ENCODE measurements around the gene EME2.
A peak's percentile ranks its signal among the peaks of the same experiment; 100 is the strongest.

EME2 gene

GRCh38 chr16:1780677-1781072 lies 8.1 kb downstream of the EME2 start:
- Histone ChIP-seq H3K4me1 (ENCODE audit: control insufficient read depth, insufficient read depth, low read length, poor library complexity, severe bottlenecking) (peaks cover 6% of the 10 kb centered on the region), H3K27ac (ENCODE audit: low read depth, low read length, severe bottlenecking) (no peak overlapping the region), H3K9me3 (ENCODE audit: control insufficient read depth, low read length) (no peaks in the 10 kb centered on the region), H3K36me3 (ENCODE audit: control insufficient read depth, insufficient read depth, low read length) (peaks cover 55% of the 10 kb centered on the region), H3K4me3 (ENCODE audit: extremely low read depth, insufficient read depth, low read length, poor library complexity, severe bottlenecking) (no peak overlapping the region)
- WGBS, 2 experiments (ENCODE audit: insufficient coverage in 2 of 2), result 90% methylated on average over 4 to 6 of the region's 6 CpGs

GRCh38 chr16:1781254-1781653 lies 8.6 kb downstream of the EME2 start:
- peak overlapping the region; percentile 93 for H3K4me3 ChIP-seq (ENCODE audit: extremely low read depth, insufficient read depth, low read length, poor library complexity, severe bottlenecking)
- no peak overlapping the region for H3K27ac ChIP-seq (ENCODE audit: low read depth, low read length, severe bottlenecking)
- H3K36me3 ChIP-seq (ENCODE audit: control insufficient read depth, insufficient read depth, low read length), result peaks cover 55% of the 10 kb centered on the region
- WGBS, 2 experiments (ENCODE audit: insufficient coverage in 2 of 2), result 86% methylated on average over 19 to 20 of the region's 20 CpGs
- H3K4me1 ChIP-seq (ENCODE audit: control insufficient read depth, insufficient read depth, low read length, poor library complexity, severe bottlenecking), result peaks cover 6% of the 10 kb centered on the region
- H3K9me3 ChIP-seq (ENCODE audit: control insufficient read depth, low read length), result no peaks in the 10 kb centered on the region

GRCh38 chr16:1781758-1782407 lies 9.3 kb downstream of the EME2 start:
- WGBS, 2 experiments (ENCODE audit: insufficient coverage in 2 of 2), result 1% methylated on average over 45 to 53 of the region's 70 CpGs
- peak overlapping the region; percentile 36 for H3K27ac ChIP-seq (ENCODE audit: low read depth, low read length, severe bottlenecking)
- peaks cover 55% of the 10 kb centered on the region for H3K36me3 ChIP-seq (ENCODE audit: control insufficient read depth, insufficient read depth, low read length)

GRCh38 chr16:1782408-1783264 lies 10.0 kb downstream of the EME2 start, which contains the start of the genes NUBP2 and SPSB3:
TSS of gene NUBP2 (plus strand) at chr16:1782960. CDS start at chr16:1783021, 61 bp downstream.
TSS of gene SPSB3 (minus strand) at chr16:1782571. CDS start at chr16:1781483, 1,088 bp downstream.
- Histone ChIP-seq H3K4me3 (ENCODE audit: extremely low read depth, insufficient read depth, low read length, poor library complexity, severe bottlenecking) (peak within 1 kb of the TSS; percentile 93), H3K27ac (ENCODE audit: low read depth, low read length, severe bottlenecking) (peak within 1 kb of the TSS; percentile 76), H3K36me3 (ENCODE audit: control insufficient read depth, insufficient read depth, low read length) (peaks cover 55% of the 10 kb centered on the region), H3K4me1 (ENCODE audit: control insufficient read depth, insufficient read depth, low read length, poor library complexity, severe bottlenecking) (peaks cover 6% of the 10 kb centered on the region), H3K9me3 (ENCODE audit: control insufficient read depth, low read length) (no peaks in the 10 kb centered on the region)
- WGBS, 2 experiments (ENCODE audit: insufficient coverage in 2 of 2), result 0% methylated on average over 84 to 89 of the region's 102 CpGs

More at GRCh38 chr16:1781758-1782407, 9.3 kb downstream of the EME2 start:
- Histone ChIP-seq H3K4me3 (ENCODE audit: extremely low read depth, insufficient read depth, low read length, poor library complexity, severe bottlenecking) (peak overlapping the region; percentile 93), H3K4me1 (ENCODE audit: control insufficient read depth, insufficient read depth, low read length, poor library complexity, severe bottlenecking) (peaks cover 6% of the 10 kb centered on the region), H3K9me3 (ENCODE audit: control insufficient read depth, low read length) (no peaks in the 10 kb centered on the region)

GRCh38 chr16:1784977-1785845 lies 12.6 kb downstream of the EME2 start:
- Histone ChIP-seq H3K4me3 (ENCODE audit: extremely low read depth, insufficient read depth, low read length, poor library complexity, severe bottlenecking) (no peak overlapping the region), H3K36me3 (ENCODE audit: control insufficient read depth, insufficient read depth, low read length) (peaks cover 54% of the 10 kb centered on the region), H3K4me1 (ENCODE audit: control insufficient read depth, insufficient read depth, low read length, poor library complexity, severe bottlenecking) (peaks cover 6% of the 10 kb centered on the region), H3K9me3 (ENCODE audit: control insufficient read depth, low read length) (no peaks in the 10 kb centered on the region), H3K27ac (ENCODE audit: low read depth, low read length, severe bottlenecking) (no peak overlapping the region)
- 95 to 98% methylated on average over 18 to 24 of the region's 26 CpGs for WGBS, 2 experiments (ENCODE audit: insufficient coverage in 2 of 2)

- Histone ChIP-seq H3K4me1 (ENCODE audit: control insufficient read depth, insufficient read depth, low read length, poor library complexity, severe bottlenecking) (peaks cover 6% of the 10 kb centered on the region), H3K9me3 (ENCODE audit: control insufficient read depth, low read length) (no peaks in the 10 kb centered on the region), H3K27ac (ENCODE audit: low read depth, low read length, severe bottlenecking) (no peak overlapping the region), H3K4me3 (ENCODE audit: extremely low read depth, insufficient read depth, low read length, poor library complexity, severe bottlenecking) (no peak overlapping the region), H3K36me3 (ENCODE audit: control insufficient read depth, insufficient read depth, low read length) (peaks cover 52% of the 10 kb centered on the region)
- WGBS, 2 experiments (ENCODE audit: insufficient coverage in 2 of 2), result 96 to 99% methylated on average over 10 to 14 of the region's 14 CpGs
These were observed 13.2 kb downstream of the EME2 start for GRCh38 chr16:1785846-1786170.

GRCh38 chr16:1786242-1787055 lies 13.8 kb downstream of the EME2 start:
- Histone ChIP-seq H3K27ac (ENCODE audit: low read depth, low read length, severe bottlenecking) (no peak overlapping the region), H3K9me3 (ENCODE audit: control insufficient read depth, low read length) (no peaks in the 10 kb centered on the region), H3K4me1 (ENCODE audit: control insufficient read depth, insufficient read depth, low read length, poor library complexity, severe bottlenecking) (peaks cover under 1% of the 10 kb centered on the region), H3K4me3 (ENCODE audit: extremely low read depth, insufficient read depth, low read length, poor library complexity, severe bottlenecking) (no peak overlapping the region), H3K36me3 (ENCODE audit: control insufficient read depth, insufficient read depth, low read length) (peaks cover 49% of the 10 kb centered on the region)
- 95 to 97% methylated on average over 48 of the region's 51 CpGs for WGBS, 2 experiments (ENCODE audit: insufficient coverage in 2 of 2)

GRCh38 chr16:1787056-1787321 lies 14.4 kb downstream of the EME2 start:
- Histone ChIP-seq H3K36me3 (ENCODE audit: control insufficient read depth, insufficient read depth, low read length) (peaks cover 49% of the 10 kb centered on the region), H3K27ac (ENCODE audit: low read depth, low read length, severe bottlenecking) (no peak overlapping the region), H3K4me1 (ENCODE audit: control insufficient read depth, insufficient read depth, low read length, poor library complexity, severe bottlenecking) (no peaks in the 10 kb centered on the region), H3K9me3 (ENCODE audit: control insufficient read depth, low read length) (no peaks in the 10 kb centered on the region), H3K4me3 (ENCODE audit: extremely low read depth, insufficient read depth, low read length, poor library complexity, severe bottlenecking) (no peak overlapping the region)
- 91 to 97% methylated on average over 6 of the region's 6 CpGs for WGBS, 2 experiments (ENCODE audit: insufficient coverage in 2 of 2)

GRCh38 chr16:1787322-1788094 lies 14.9 kb downstream of the EME2 start:
- WGBS, 2 experiments (ENCODE audit: insufficient coverage in 2 of 2), result 96 to 97% methylated on average over 44 of the region's 44 CpGs
- H3K36me3 ChIP-seq (ENCODE audit: control insufficient read depth, insufficient read depth, low read length), result peaks cover 49% of the 10 kb centered on the region
- no peak overlapping the region for H3K27ac ChIP-seq (ENCODE audit: low read depth, low read length, severe bottlenecking)
- no peak overlapping the region for H3K4me3 ChIP-seq (ENCODE audit: extremely low read depth, insufficient read depth, low read length, poor library complexity, severe bottlenecking)
- H3K4me1 ChIP-seq (ENCODE audit: control insufficient read depth, insufficient read depth, low read length, poor library complexity, severe bottlenecking), result no peaks in the 10 kb centered on the region
- H3K9me3 ChIP-seq (ENCODE audit: control insufficient read depth, low read length), result no peaks in the 10 kb centered on the region
